Activated CD4-positive, alpha-beta T cell treated with anti-CD3 and anti-CD28 coated beads for 48 hours (primary cell): ENCODE measurements around the gene CHCHD3.

Experiments used
- DNase-seq: peaks from one replicate; pipeline ENCODE4 v3.0.0-alpha.2; 2020

Gene CHCHD3

DNA sequence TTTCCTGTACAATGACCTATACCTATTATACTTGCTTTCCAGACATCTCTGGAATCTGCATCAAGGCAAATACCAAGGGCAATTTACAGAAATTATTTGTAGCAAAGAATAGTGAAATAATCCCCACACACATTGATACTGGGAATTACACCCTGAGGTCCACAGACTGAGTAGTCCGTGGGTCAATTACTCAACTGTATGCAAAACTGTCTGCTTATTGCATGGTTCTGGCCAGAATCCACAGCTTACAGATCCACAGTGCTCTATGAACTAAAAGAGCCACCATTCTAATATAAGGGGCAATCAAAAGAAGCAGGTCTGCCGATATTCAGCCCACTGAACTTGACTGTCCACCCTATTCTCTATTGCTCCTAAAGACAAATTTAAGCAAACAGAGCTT lies 5.7 kb downstream of the CHCHD3 start:
- DNase-seq = no peak

GRCh38 chr7:133071506-133071905 lies 10.4 kb downstream of the CHCHD3 start:
- no peak for DNase-seq

GRCh38 chr7:133070562-133070961 lies 11.3 kb downstream of the CHCHD3 start:
- no peak for DNase-seq

DNA sequence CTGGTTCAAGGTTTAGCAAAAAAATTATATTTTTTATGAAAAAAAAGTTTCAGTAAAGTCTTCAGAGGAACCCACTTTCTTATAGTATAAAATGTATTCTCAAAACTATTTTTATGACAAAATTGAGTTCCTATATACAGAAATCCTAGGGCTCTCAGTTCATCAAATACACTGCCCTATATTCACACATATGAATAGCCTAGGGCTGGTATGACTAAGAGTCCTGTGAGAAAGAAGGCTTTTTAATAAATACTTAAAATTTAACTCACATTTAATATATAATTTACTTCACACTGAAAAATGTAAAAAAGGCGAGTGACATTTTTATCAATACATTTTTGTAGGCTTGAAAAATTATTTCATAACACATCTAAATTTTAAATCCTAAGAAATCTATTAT lies 16.6 kb downstream of the CHCHD3 start:
- no peak for DNase-seq

GRCh38 chr7:133064082-133064820 lies 17.6 kb downstream of the CHCHD3 start:
- DNase-seq = no peak

DNA sequence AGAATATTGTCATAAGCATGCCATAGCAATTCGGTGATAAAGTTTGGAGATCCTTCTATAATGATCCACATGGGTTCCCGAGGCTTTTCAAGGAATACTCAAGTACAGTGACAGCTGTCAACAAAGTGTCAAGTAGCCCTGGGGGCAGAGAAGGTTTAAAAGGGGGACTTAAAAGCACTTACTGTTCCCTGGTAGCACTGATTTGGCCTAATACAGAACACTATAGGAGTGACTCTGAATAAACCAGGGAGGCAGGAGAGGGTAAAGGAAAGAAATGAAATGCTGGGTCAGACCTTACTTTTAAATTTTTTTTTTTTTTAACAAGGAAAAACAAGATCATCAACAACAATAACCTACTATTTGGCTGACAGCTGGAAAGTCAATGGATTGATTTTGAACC lies 20.1 kb downstream of the CHCHD3 start:
- DNase-seq = no peak

DNA sequence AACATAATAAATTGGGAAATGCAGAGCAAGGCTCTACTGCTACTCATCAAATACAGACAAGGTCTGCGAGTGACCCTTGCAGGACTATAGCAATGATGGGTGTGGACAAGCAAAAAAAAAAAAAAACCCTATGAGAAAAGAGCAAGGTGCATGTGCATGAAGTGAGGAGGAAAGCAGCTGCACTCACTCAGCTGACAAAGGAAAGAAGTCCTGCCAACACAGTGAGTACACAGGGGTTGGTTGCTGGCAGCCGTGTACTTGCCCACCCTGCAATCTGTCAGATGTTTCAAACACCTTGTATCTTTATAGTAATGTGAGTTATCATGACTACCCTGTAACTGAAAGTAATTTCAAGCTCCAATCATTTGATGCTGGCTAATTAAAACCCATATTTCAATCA lies 20.5 kb downstream of the CHCHD3 start:
- no peak for DNase-seq

GRCh38 chr7:133060004-133060403 lies 21.9 kb downstream of the CHCHD3 start:
- no peak for DNase-seq

GRCh38 chr7:133059263-133059662 lies 22.6 kb downstream of the CHCHD3 start:
- DNase-seq = no peak

DNA sequence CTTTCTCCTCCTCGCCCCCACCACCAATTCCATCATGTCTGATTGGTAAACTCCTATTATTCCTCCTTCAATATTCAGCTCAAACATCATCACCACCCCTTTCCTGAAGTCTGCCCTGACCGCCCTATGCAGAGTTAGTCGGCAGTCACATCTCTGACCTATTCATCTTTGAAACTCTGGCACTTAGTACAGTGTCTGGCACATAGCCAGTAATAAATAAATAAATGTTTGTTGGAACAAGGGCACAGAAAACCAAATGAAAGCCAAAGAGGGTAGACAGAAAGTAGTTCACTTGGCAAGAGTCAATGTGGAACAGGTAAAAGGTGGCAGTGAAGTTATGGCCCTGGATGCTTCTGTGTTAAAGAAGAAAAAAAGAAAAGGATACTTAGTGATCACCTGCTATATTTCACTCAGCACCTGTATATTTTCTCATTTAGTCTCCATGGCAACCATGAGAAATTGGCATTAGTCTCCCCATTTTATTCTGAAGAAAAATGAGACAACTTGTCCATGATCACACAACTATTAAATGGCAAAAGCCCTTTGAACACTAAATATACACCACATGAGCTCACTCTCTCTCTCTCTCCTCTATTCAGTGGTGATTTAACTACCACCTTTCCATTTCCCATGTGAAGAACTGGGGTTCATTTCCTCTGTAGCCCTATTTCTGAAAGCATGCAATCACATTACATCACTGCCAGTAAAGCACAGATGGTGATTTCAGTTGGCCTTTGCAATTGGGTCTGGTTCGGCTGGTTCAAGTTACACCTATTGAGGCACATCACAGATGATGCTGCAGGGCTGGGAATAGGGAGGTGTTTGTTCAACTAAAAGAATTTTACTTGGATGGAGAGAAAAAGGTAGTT lies 25.3 kb downstream of the CHCHD3 start:
- DNase-seq = no peak

DNA sequence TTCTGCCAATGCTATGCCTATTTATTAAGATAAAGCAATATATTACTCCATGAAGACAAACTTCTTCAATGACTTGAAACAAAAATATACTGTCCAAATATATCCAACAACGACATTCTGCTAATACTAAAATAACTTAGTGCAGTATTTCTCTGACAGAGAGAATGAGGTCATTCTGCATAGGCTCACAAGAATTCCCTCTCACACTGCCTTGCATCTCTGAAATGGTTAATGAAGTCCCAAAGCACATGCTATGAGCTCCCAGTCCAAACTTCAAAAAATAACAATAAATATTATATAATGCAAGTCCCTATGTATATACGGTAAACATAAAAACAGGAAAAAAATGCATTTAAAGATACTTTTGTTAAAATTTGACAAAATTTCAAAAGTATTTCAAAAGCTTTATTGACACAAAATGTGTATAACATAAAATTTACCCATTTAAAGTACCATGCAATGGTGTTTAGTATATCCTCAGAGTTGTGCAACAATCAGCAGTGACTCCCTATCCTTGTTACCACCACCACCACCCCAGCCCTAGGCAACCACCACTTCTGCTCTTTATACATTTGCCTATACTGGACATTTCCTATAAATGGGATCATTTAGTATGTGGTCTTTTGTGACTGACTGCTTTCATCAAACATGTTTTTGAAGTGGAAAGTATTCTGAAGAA lies 27.6 kb downstream of the CHCHD3 start:
- no peak for DNase-seq

- DNase-seq = peak; percentile 3
Observed at GRCh38 chr7:133053321-133053891, 28.5 kb downstream of the CHCHD3 start.

- no peak for DNase-seq
Observed at GRCh38 chr7:133052826-133053225, 29.1 kb downstream of the CHCHD3 start.

DNA sequence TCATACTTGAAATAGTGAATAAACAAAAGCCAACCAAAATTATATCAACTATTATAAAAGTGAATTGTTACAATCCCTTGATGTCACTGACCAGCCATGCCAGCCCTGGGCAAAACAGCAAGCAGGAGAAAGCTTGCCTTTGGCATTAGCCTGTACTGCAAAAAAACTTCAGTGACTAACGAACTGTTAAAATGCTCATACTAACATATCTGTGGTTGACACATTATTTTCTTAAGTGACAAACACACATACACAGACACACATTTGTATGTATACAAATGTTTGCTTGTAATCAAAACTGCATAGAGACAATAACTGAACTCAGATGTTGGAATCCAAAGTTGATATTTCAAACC lies 29.5 kb downstream of the CHCHD3 start:
- DNase-seq = no peak

- no peak for DNase-seq
Observed at GRCh38 chr7:133051719-133052400, 30.0 kb downstream of the CHCHD3 start.

GRCh38 chr7:133051066-133051465 lies 30.8 kb downstream of the CHCHD3 start:
- DNase-seq = no peak

GRCh38 chr7:133050200-133050995 lies 31.5 kb downstream of the CHCHD3 start:
- no peak for DNase-seq

DNA sequence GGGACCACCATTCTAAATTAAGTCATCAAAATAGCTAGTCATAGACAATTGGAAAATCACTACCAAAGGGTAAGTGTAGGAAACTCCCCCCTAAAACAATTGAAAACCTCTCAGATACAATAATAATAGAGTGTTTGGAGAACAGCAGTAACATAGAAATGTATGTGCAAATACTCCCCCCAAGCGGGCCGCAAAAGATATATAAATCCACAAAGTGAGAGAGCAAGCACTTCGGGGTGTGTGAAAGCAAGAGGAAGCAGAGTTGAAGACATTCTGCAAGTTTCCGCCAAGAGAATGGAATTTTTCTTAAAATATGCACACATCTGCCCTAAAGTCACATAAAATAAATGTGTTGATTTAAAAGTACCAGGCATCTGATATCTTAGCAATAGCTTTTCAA lies 33.3 kb downstream of the CHCHD3 start:
- no peak for DNase-seq

- DNase-seq = no peak
Observed at GRCh38 chr7:133047321-133047720, 34.6 kb downstream of the CHCHD3 start.

DNA sequence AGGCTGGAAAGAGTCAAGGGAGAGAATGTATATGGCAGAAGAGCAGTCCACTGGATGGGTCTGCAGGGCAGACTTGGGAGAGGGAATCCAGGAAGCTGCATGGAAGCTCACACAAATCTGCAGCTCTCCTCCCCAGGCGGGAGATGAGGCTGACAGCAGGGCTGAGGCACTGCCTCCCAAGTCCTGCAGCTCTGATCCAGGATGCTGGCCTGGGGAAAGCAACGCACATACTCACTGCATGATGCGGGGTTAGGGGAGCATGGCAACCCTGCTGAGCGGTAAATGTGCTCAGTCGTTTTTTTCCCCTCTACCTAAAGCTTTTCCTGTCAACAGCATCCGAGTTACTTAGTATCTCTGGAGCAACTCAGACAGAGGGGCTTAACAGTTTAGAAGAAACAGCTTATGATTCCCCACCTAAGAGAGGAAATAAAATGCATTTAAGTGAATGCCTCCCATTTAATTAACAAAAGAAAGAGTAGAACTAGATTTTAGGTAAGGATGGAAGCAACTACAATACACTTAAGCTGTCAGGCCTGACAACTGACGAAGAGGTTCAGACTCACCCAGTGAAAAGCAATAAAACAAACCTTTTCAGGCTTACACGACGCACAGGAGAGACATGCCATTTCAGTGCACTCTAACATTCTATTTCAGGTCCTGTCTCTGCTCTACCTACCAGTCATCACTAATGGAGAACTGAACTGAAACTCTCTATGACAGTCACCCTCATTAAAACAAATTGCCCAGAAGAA lies 37.0 kb downstream of the CHCHD3 start:
- DNase-seq = no peak

DNA sequence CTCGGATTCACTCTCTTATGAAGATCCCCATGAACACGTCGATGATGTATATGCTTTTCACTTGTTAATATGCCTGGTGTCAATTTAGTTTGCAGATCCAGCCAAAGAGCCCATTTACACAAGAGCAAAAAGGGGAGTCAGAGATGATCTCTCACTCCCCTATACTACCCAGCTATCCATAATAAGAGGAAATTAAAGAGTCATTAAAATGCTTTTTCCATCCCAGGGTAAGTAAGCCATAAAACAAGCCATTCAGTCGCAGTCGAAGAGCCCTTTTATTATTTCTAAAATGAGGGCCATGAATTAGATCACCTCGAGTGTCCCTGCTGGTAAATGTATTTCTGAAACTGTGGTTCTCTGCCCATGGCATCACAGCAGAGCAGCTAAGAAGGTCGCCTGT lies 41.2 kb downstream of the CHCHD3 start:
- no peak for DNase-seq
